Esophagus muscularis mucosa (tissue), 4 donors: ENCODE measurements around the gene EIF4G3.

ENCODE experiments used
- CTCF ChIP-seq, 3 experiments: fragments of 200-600 bp in 2 of 3; fragments of 450-650 bp in 1 of 3; sonication (generic) in 2 of 3; IDR thresholded peaks; one replicate each; pipeline ENCODE4 v1.5.1; 2017 to 2019; ENCODE audit warnings: antibody characterized with exemption in 3 of 3, mild to moderate bottlenecking in 2 of 3, moderate library complexity in 1 of 3
- EP300 ChIP-seq: sonication (generic); formaldehyde crosslinking; IDR thresholded peaks from one replicate; pipeline ENCODE4 v1.6.1; 2017; ENCODE audit warnings: antibody characterized with exemption
- POLR2A ChIP-seq: fragments of 450-650 bp; IDR thresholded peaks from one replicate; pipeline ENCODE4 v1.6.1; 2017; ENCODE audit warnings: antibody characterized with exemption, moderate library complexity, mild to moderate bottlenecking, low read depth
- POLR2AphosphoS5 ChIP-seq, 2 donors: sonication (generic); formaldehyde crosslinking; IDR thresholded peaks; one replicate each; pipeline ENCODE4 v1.6.1; 2017; ENCODE audit warnings: antibody characterized with exemption in 2 of 2

GRCh38 chr1:20867847-20868246, 308.9 kb downstream of the EIF4G3 start:
- TF ChIP-seq POLR2A (no peak), CTCF (IDR thresholded peaks at IDR 0.05) (no peak), EP300 (no peak), POLR2AphosphoS5 (IDR thresholded peaks at IDR 0.05) (no peak)
